Thymus (tissue), 11 donors: ENCODE data around the gene MECP2. TPM values are rescaled to one million over a fixed set of nuclear protein-coding genes. Genes with fewer than 3 reads are reported as not detected.
A peak's percentile ranks its signal among the peaks of the same experiment; 100 is the strongest.
"Not testable (repeated sequence)": the region's sequence is repeated elsewhere in the genome, so short reads cannot be mapped to it uniquely, and the experiment has no call there.

Experiments
- DNase-seq, 9 donors: peaks; one replicate each; pipeline ENCODE4 v3.0.0-alpha.2; 2013; ENCODE audit warnings: low spot score in 9 of 9, low read depth in 6 of 9, missing footprints in 1 of 9
- H3K27ac ChIP-seq, 2 donors: one replicate each; pipeline ENCODE4 v1.5.1; 2013; ENCODE audit warnings: control low read depth in 1 of 2, low read depth in 1 of 2, low read length in 1 of 2, mild to moderate bottlenecking in 1 of 2, moderate library complexity in 1 of 2
- H3K27me3 ChIP-seq, 2 donors: one replicate each; pipeline ENCODE4 v1.5.1; 2013; ENCODE audit warnings: low read length in 1 of 2; ENCODE audit not compliant: control insufficient read depth in 2 of 2, insufficient read depth in 1 of 2
- H3K36me3 ChIP-seq, 2 donors: one replicate each; pipeline ENCODE4 v1.5.1; 2013; ENCODE audit warnings: low read length in 1 of 2, mild to moderate bottlenecking in 1 of 2, moderate library complexity in 1 of 2; ENCODE audit not compliant: control insufficient read depth in 2 of 2, insufficient read depth in 2 of 2
- H3K4me1 ChIP-seq, 2 donors: one replicate each; pipeline ENCODE4 v1.5.1; 2013; ENCODE audit warnings: low read length in 2 of 2; ENCODE audit not compliant: control insufficient read depth in 2 of 2, insufficient read depth in 2 of 2
- H3K4me3 ChIP-seq, 2 donors: one replicate each; pipeline ENCODE4 v1.5.1; 2013; ENCODE audit warnings: low read length in 2 of 2, control low read depth in 1 of 2, mild to moderate bottlenecking in 1 of 2
- H3K9me3 ChIP-seq, 2 donors: one replicate each; pipeline ENCODE4 v1.5.1; 2013; ENCODE audit warnings: low read length in 1 of 2, mild to moderate bottlenecking in 1 of 2; ENCODE audit not compliant: control insufficient read depth in 2 of 2, insufficient read depth in 1 of 2
- WGBS: extraction: QIAGEN DNeasy Blood & Tissue Kit; methylation state at CpG from one replicate; pipeline ENCODE4 v1.1.7; 2013; 5-methylcytosine and 5-hydroxymethylcytosine counted together
- polyA plus RNA-seq: library from polyadenylated mRNA; stranded (reverse); fragments of 200-250 nt; gene quantifications from one replicate; pipeline ENCODE4 v1.2.3, GENCODE V29; 2013
- total RNA-seq: library from RNA; stranded (reverse); fragments of 120-200 nt; gene quantifications from one replicate; pipeline ENCODE4 v1.2.4, GENCODE V29; 2013
- donor health status: healthy.

MECP2 gene
- total and polyA plus RNA-seq, 2 donors: 22.1 to 24.6 TPM

DNA sequence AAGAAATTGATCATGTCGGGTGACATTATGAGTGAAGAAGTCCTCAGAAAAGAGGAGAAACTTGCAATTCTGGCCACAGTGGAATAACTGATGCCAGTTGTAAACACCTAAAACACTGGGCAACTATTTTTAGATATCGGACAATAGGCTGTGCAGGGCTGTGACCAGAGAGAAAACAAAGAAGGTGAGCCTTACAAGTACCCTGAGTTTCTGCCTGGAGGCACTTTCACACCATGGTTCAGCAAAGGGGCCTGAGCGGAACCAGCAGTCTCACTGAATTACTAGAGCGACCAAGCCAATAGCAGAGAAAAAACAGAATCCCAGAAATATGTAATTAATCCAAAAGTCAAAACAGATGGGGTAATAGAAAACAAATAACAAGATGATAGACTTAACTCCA lies 89.0 kb downstream of the MECP2 start:
- Histone ChIP-seq H3K27ac (no peak overlapping the region), H3K9me3 (peaks cover 0 to 9% of the 10 kb centered on the region in 2 donors), H3K4me1 (peaks cover 2 to 10% of the 10 kb centered on the region in 2 donors), H3K27me3 (peaks cover 0 to 9% of the 10 kb centered on the region in 2 donors), H3K4me3 (no peak overlapping the region), H3K36me3 (peaks cover 27 to 38% of the 10 kb centered on the region in 2 donors)
- DNase-seq: no peak
- 71% methylated on average over 4 of the region's 4 CpGs for WGBS

DNA sequence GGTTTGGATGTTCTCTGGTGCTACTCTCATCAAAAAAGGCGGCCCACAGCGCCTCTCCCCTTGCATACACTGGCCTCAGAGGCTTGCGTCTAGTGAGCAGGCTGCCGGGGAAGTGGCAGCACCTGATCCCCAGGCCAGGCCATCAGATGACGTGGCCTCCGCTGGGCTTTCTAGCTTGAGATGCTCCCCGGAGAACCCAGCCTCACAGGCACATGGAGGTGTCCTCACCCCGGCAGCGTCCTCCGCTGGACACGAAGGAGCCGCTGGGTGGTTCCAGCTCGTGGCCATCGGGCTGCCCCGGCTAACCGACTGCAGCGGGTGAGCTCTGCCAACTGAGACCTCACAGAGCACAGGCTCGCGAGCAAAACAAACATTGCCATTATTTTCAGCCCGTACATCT lies 90.6 kb downstream of the MECP2 start:
- peaks cover 0 to 11% of the 10 kb centered on the region in 2 donors for H3K27me3 ChIP-seq
- H3K4me1 ChIP-seq: peaks cover 3 to 15% of the 10 kb centered on the region in 2 donors
- H3K27ac ChIP-seq: no peak overlapping the region
- DNase-seq: no peak
- peaks cover 0 to 9% of the 10 kb centered on the region in 2 donors for H3K9me3 ChIP-seq
- 98% methylated on average over 20 of the region's 20 CpGs for WGBS
- H3K4me3 ChIP-seq: no peak overlapping the region
- peaks cover 17 to 22% of the 10 kb centered on the region in 2 donors for H3K36me3 ChIP-seq

DNA sequence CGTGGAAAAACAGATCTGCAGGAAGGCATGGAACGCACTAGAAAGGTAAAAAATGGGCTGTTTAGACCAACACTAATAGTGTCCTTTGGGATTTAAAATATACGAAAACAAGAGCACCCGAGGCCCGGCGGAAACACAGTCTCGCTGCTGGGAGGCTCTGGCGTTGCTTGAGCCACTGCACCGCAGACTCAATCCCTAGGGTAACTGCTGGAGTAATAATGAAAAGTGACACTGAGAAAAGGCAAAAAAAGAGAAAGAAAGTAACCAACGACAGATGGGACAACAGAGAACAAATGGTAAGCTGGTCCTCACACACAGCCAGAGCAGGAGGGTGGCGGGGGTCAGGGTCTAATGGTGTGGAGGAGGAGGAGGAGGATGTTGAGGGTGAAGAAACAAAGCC lies 93.2 kb downstream of the MECP2 start:
- DNase-seq: no peak
- peaks cover 0 to 9% of the 10 kb centered on the region in 2 donors for H3K27me3 ChIP-seq
- H3K36me3 ChIP-seq: peaks cover 0 to 4% of the 10 kb centered on the region in 2 donors
- 96% methylated on average over 11 of the region's 11 CpGs for WGBS
- no peak overlapping the region for H3K27ac ChIP-seq
- no peak overlapping the region for H3K4me3 ChIP-seq
- H3K9me3 ChIP-seq: peaks cover 0 to 9% of the 10 kb centered on the region in 2 donors
- peaks cover 3 to 24% of the 10 kb centered on the region in 2 donors for H3K4me1 ChIP-seq

- peaks cover 0 to 4% of the 10 kb centered on the region in 2 donors for H3K36me3 ChIP-seq
- H3K4me3 ChIP-seq: peak overlapping the region in 1 of 2 donors; percentile 8
- peaks cover 0 to 4% of the 10 kb centered on the region in 2 donors for H3K9me3 ChIP-seq
- DNase-seq: peak in 3 of 9 donors; percentile 37 to 67 (median 50)
- peaks cover 3 to 24% of the 10 kb centered on the region in 2 donors for H3K4me1 ChIP-seq
- H3K27ac ChIP-seq: peak overlapping the region; percentile 36 to 62
- WGBS: 6% methylated on average over 17 of the region's 17 CpGs
- peaks cover 0 to 9% of the 10 kb centered on the region in 2 donors for H3K27me3 ChIP-seq
Observed at GRCh38 chrX:154002215-154002719, 95.2 kb downstream of the MECP2 start.

GRCh38 chrX:154000051-154000450 lies 97.5 kb downstream of the MECP2 start:
- no peaks in the 10 kb centered on the region for H3K9me3 ChIP-seq
- no peak overlapping the region for H3K4me3 ChIP-seq
- H3K27ac ChIP-seq: no peak overlapping the region
- peaks cover 0 to 13% of the 10 kb centered on the region in 2 donors for H3K27me3 ChIP-seq
- DNase-seq: no peak
- 82% methylated on average over 5 of the region's 5 CpGs for WGBS
- no peaks in the 10 kb centered on the region for H3K36me3 ChIP-seq
- H3K4me1 ChIP-seq: peaks cover 3 to 24% of the 10 kb centered on the region in 2 donors

- 80% methylated on average over 19 of the region's 19 CpGs for WGBS
- H3K36me3 ChIP-seq: no peaks in the 10 kb centered on the region
- no peak overlapping the region for H3K27ac ChIP-seq
- H3K9me3 ChIP-seq: no peaks in the 10 kb centered on the region
- DNase-seq: no peak
- H3K4me1 ChIP-seq: peaks cover 3 to 24% of the 10 kb centered on the region in 2 donors
- H3K27me3 ChIP-seq: peaks cover 0 to 16% of the 10 kb centered on the region in 2 donors
- no peak overlapping the region for H3K4me3 ChIP-seq
Observed at GRCh38 chrX:153999359-154000037, 98.0 kb downstream of the MECP2 start.

DNA sequence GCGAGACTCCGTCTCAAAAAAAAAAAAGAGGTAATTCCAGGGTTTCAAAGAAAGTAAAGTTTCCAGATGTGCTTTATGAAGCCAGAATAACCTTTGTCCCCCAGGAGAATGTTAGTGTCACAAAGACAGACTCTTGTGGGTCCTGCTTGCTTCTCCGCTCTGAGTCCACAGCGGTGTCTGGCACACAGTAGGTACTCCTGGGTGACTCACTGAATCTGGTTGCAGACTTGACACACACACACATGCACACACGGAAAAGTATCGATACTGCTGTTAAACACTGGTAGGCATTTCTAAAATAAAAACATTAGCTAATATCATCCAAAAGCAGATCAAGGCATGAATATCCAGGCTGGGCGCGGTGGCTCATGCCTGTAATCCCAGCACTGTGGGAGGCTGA lies 102.0 kb downstream of the MECP2 start:
- Histone ChIP-seq H3K27me3 (peaks cover 0 to 16% of the 10 kb centered on the region in 2 donors), H3K4me1 (peaks cover 0 to 4% of the 10 kb centered on the region in 2 donors), H3K27ac (no peak overlapping the region), H3K9me3 (no peaks in the 10 kb centered on the region), H3K36me3 (no peaks in the 10 kb centered on the region), H3K4me3 (no peak overlapping the region)
- WGBS: over 99% methylated on average over 8 of the region's 8 CpGs
- no peak for DNase-seq

DNA sequence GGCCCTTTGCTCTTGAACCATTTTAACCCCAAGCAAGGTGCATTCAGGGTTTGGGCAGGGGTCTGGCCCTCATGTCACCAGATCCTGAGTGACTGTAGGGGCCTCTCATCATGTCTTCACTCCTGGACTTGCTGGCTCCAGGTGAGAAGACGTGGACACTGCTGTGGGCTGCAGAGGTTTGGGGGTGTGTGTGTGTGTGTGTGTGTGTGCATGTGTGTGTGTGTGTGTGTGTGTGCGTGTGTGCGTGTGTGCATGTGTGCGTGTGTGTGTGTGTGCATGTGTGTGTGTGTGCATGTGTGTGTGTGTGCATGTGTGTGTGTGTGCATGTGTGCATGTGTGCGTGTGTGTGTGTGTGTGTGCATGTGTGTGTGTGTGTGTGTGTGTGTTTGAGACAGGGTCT lies 103.1 kb downstream of the MECP2 start:
- H3K27ac ChIP-seq, H3K4me1 ChIP-seq, H3K4me3 ChIP-seq, H3K9me3 ChIP-seq, DNase-seq, H3K36me3 ChIP-seq: not testable (repeated sequence)
- H3K27me3 ChIP-seq: peaks cover 0 to 15% of the 10 kb centered on the region in 2 donors
- WGBS: 95% methylated on average over 1 of the region's 5 CpGs

GRCh38 chrX:153993978-153994377 lies 103.5 kb downstream of the MECP2 start:
- 95% methylated on average over 10 of the region's 10 CpGs for WGBS
- Histone ChIP-seq H3K4me1 (peaks cover 2 to 12% of the 10 kb centered on the region in 2 donors), H3K36me3 (no peaks in the 10 kb centered on the region), H3K9me3 (no peaks in the 10 kb centered on the region), H3K27ac (no peak overlapping the region), H3K27me3 (peaks cover 0 to 16% of the 10 kb centered on the region in 2 donors), H3K4me3 (no peak overlapping the region)
- no peak for DNase-seq
